IPS-20b (cell line): ENCODE data around the gene CAPN11.
"Not testable (repeated sequence)": the region's sequence is repeated elsewhere in the genome, so short reads cannot be mapped to it uniquely, and the experiment has no call there.

Experiments used
- H3K27ac ChIP-seq: one replicate; pipeline ENCODE4 v1.5.1; 2013; ENCODE audit warnings: low read length
- H3K27me3 ChIP-seq: 2 replicates; pipeline ENCODE4 v1.6.1; 2013; ENCODE audit warnings: mild to moderate bottlenecking, low read length, inconsistent platforms; ENCODE audit not compliant: insufficient read depth
- H3K36me3 ChIP-seq: 2 replicates; pipeline ENCODE4 v1.6.1; 2013; ENCODE audit warnings: low read depth, mild to moderate bottlenecking, inconsistent platforms, low read length, moderate library complexity; ENCODE audit not compliant: insufficient read depth
- H3K4me1 ChIP-seq: 2 replicates; pipeline ENCODE4 v1.6.1; 2013; ENCODE audit warnings: mild to moderate bottlenecking, control low read depth, inconsistent platforms, low read length, moderate library complexity; ENCODE audit not compliant: insufficient read depth
- H3K4me3 ChIP-seq: 2 replicates; pipeline ENCODE4 v1.5.1; 2013; ENCODE audit warnings: mild to moderate bottlenecking, low read length, inconsistent platforms
- H3K9ac ChIP-seq: 2 replicates; pipeline ENCODE4 v1.6.1; 2013; ENCODE audit warnings: low read depth, mild to moderate bottlenecking, inconsistent platforms, low read length, moderate library complexity
- H3K9me3 ChIP-seq: 2 replicates; pipeline ENCODE4 v1.6.1; 2013; ENCODE audit warnings: mild to moderate bottlenecking, low read depth, low read length, inconsistent platforms; ENCODE audit not compliant: insufficient read depth

The CAPN11 gene

DNA sequence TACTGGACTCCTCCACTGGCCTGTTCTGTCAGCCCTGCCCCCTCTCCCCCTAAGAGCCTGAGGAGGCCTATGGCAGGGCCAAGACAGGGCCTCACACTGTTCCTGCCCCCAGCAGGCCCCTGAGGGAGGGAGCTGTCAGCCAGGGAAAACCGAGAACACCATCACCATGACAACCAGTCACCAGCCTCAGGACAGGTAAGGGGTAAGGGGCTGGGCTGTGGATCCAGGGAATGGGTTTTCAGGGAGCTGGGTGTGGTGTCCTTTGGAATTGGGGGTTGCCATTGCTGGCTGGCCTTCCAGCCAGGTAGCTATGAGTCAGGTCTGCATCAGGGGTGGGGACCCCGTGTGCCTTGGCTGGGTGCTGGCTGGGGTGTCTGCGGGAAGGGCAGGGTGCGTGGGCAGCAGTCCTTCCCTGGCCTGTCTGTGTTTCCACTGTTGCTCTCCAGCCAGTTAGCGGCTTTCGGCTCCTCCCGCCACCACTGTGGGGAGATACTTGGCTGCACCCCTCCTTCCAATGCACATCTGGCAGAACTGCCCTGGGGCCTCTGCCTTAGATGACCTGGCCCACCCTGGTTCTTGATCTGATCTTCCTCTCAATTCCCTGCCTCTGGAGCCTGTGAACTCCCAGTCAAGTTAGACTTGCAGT is 68.7 kb downstream of the CAPN11 start:
- H3K27me3 ChIP-seq, result no peaks in the 10 kb centered on the region
- no peak overlapping the region for H3K27ac ChIP-seq
- H3K36me3 ChIP-seq, result peaks cover 55% of the 10 kb centered on the region
- no peak overlapping the region; the same call in 1 of the 2 replicates for H3K4me3 ChIP-seq
- H3K9me3 ChIP-seq, result no peaks in the 10 kb centered on the region
- no peak overlapping the region for H3K9ac ChIP-seq
- H3K4me1 ChIP-seq, result peaks cover 24% of the 10 kb centered on the region

DNA sequence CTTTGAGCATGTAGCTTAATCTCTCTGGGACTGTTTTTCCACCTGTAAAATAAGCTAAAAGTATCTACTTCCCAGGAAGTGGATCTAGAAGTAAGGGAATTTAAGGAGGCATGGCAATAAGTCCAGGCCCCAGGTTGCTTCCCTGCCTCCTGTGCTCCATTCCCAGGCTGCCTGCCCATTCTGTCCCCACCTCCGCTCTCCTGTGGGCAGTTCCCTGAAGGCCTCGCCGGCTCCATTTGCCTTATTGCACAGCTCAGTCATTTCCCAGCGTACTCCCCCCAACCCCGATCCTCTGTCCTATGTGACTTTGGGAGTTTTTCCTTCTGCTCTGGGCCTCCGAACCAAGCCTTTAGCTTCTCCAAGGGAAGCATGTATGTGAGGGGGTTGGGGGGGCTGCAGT is 69.4 kb downstream of the CAPN11 start:
- Histone ChIP-seq H3K27me3 (no peaks in the 10 kb centered on the region), H3K9me3 (no peaks in the 10 kb centered on the region), H3K36me3 (peaks cover 63% of the 10 kb centered on the region), H3K4me1 (peaks cover 21% of the 10 kb centered on the region), H3K9ac (no peak overlapping the region; the same call in 1 of the 2 replicates), H3K27ac (no peak overlapping the region), H3K4me3 (no peak overlapping the region)

DNA sequence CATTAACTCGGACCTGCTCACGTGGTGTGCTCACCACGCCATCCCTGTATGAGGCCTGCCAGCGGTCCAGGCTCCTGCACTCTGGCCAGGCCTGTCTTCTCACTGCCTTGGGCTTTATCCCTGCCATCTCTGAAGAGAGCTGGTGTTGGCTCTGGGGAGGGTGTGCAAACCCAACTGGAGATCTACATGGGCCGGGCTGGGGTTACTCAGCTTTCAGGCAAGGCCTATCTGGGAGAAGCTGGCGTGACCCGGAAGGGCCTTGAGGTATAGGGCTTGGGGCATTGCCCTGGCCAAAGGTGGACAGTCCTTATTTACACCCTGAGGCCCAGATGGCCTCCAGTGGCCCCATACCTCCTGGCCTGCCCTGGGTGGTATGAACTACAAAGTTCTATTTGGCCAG is 69.8 kb downstream of the CAPN11 start:
- Histone ChIP-seq H3K4me3 (no peak overlapping the region), H3K9ac (no peak overlapping the region), H3K36me3 (peaks cover 67% of the 10 kb centered on the region), H3K9me3 (no peaks in the 10 kb centered on the region), H3K4me1 (peaks cover 21% of the 10 kb centered on the region), H3K27ac (no peak overlapping the region), H3K27me3 (no peaks in the 10 kb centered on the region)

DNA sequence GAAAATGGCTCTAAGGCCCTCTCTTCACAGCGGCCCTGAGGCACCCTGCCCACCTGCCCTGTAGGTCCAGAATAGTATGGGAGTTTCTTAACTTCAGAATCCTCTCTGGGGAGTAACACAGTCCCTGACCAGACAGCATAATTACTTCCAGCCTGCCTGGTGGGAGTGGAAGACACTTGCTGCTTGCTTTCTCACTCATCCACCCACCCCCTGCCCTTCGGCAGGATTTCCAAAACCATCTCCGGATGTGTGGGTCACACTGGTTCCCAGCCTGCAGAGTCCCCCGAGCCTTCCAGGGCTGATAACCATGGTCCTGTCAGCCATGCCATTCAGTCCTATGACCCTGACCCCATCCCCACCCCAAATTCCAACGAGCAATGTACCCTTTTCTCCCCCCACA is 70.2 kb downstream of the CAPN11 start:
- H3K9me3 ChIP-seq, result no peaks in the 10 kb centered on the region
- H3K9ac ChIP-seq, result no peak overlapping the region
- H3K27ac ChIP-seq, result no peak overlapping the region
- no peaks in the 10 kb centered on the region for H3K27me3 ChIP-seq
- H3K36me3 ChIP-seq, result peaks cover 71% of the 10 kb centered on the region
- peaks cover 21% of the 10 kb centered on the region for H3K4me1 ChIP-seq
- H3K4me3 ChIP-seq, result no peak overlapping the region

- Histone ChIP-seq H3K9ac (no peak overlapping the region), H3K36me3 (peaks cover 72% of the 10 kb centered on the region)
Measured at GRCh38 chr6:44229376-44230033, 70.9 kb downstream of the CAPN11 start.

DNA sequence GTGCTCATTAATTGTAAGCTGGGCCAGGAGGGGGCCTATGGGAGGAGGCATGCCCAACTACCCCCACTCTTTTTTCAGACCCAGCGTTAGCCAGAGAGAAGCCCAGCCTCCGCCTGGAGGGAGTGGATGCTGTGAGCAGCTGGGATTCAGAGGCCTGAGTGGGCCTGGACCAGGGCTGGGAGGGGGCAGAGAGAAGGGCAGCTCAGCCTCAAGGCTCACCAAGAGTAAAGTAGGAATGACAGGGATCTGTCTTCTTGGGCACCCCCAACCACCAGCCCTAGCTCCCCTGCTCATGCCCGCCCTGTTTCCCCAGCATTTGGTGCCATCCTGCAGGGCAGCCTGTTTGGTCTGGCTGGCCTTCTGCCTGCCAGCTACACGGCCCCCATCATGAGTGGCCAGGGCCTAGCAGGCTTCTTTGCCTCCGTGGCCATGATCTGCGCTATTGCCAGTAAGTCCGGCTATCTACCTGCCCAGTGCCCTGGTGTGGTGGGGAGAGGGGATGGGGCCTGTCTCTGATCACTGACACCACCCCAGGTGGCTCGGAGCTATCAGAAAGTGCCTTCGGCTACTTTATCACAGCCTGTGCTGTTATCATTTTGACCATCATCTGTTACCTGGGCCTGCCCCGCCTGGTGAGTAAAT is 71.5 kb downstream of the CAPN11 start:
- peaks cover 17% of the 10 kb centered on the region; the same call in 1 of the 2 replicates for H3K4me1 ChIP-seq
- no peak overlapping the region for H3K27ac ChIP-seq
- no peaks in the 10 kb centered on the region for H3K27me3 ChIP-seq
- H3K9ac ChIP-seq, result no peak overlapping the region
- H3K4me3 ChIP-seq, result no peak overlapping the region
- no peaks in the 10 kb centered on the region for H3K9me3 ChIP-seq
- H3K36me3 ChIP-seq, result peaks cover 76% of the 10 kb centered on the region

More at GRCh38 chr6:44229376-44230033, 70.9 kb downstream of the CAPN11 start:
- peaks cover 22% of the 10 kb centered on the region for H3K4me1 ChIP-seq
- H3K27ac ChIP-seq, result no peak overlapping the region
- H3K27me3 ChIP-seq, result no peaks in the 10 kb centered on the region
- no peaks in the 10 kb centered on the region for H3K9me3 ChIP-seq
- no peak overlapping the region for H3K4me3 ChIP-seq

GRCh38 chr6:44231426-44231825 is 72.8 kb downstream of the CAPN11 start:
- not testable (repeated sequence) for H3K4me3 ChIP-seq, H3K27ac ChIP-seq, H3K9ac ChIP-seq, H3K4me1 ChIP-seq, H3K9me3 ChIP-seq, H3K27me3 ChIP-seq
- H3K36me3 ChIP-seq, result peaks cover 87% of the 10 kb centered on the region

DNA sequence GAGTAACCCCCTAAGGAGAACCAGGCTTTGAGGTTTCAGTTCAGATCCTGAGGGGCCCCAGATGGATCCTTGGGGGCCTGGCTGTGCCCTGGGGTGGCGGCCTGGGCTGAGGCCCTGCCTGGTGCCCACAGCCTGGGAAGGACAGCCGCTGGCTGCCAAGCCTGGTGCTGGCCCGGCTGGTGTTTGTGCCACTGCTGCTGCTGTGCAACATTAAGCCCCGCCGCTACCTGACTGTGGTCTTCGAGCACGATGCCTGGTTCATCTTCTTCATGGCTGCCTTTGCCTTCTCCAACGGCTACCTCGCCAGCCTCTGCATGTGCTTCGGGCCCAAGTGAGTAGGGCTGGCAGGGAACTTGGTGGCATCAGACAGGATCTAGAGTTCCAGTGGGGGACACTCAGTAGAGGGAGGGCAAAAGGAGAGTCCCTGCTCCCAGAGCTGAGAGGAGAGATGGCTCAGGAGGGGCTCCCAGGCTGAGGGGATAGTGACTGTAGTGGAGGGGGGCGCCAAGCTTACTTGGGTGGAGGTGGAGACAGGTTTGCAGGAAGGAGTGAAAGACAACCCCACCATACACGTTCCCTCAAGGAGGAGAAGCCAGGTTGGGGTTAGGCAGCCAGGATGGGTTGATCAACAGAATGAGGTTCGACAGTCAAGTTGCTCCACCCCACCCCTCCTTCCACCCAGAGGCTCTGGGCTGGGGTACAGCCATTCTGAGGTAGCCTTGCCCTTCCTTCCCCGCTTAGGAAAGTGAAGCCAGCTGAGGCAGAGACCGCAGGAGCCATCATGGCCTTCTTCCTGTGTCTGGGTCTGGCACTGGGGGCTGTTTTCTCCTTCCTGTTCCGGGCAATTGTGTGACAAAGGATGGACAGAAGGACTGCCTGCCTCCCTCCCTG is 74.3 kb downstream of the CAPN11 start:
- Histone ChIP-seq H3K9me3 (no peaks in the 10 kb centered on the region), H3K4me3 (no peak overlapping the region), H3K27ac (no peak overlapping the region), H3K4me1 (peaks cover 8% of the 10 kb centered on the region), H3K36me3 (peaks cover 76% of the 10 kb centered on the region), H3K9ac (no peak overlapping the region), H3K27me3 (no peaks in the 10 kb centered on the region)

- H3K9me3 ChIP-seq, result no peaks in the 10 kb centered on the region
- no peak overlapping the region for H3K9ac ChIP-seq
- H3K27ac ChIP-seq, result no peak overlapping the region
- H3K4me3 ChIP-seq, result no peak overlapping the region
- H3K27me3 ChIP-seq, result peaks cover 7% of the 10 kb centered on the region
- H3K4me1 ChIP-seq, result peaks cover 8% of the 10 kb centered on the region
- peaks cover 68% of the 10 kb centered on the region for H3K36me3 ChIP-seq
Measured at GRCh38 chr6:44233567-44234100, 75.0 kb downstream of the CAPN11 start.
